TTC549 (cell line): ENCODE results near the gene CD3E.

Experiments
- FAIRE-seq: peaks from 2 replicates; lab custom pipeline; 2012; peaks lifted over from hg19 to GRCh38; lab: Jason Lieb, UNC

CD3E gene

GRCh38 chr11:118328745-118329144 lies 24.2 kb downstream of the CD3E start:
- no peak for FAIRE-seq

DNA sequence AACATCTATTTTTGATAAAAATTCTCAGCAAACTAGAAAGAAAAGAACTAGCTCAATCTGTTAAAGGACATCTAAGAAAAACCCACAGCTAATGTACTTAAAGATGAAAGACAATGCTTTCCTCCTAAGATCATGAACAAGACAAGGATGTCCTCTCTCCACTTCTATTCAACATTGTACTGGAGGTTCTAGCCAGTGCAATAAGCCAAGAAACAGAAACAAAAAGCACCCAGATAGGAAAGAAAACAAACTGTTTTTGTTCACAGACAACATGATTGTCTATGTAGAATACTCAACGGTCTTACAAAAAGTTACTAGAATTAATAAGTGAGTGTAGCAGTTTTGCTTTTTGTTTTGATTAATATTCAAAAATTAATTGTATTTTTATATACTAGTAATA lies 30.2 kb downstream of the CD3E start:
- FAIRE-seq = no peak

DNA sequence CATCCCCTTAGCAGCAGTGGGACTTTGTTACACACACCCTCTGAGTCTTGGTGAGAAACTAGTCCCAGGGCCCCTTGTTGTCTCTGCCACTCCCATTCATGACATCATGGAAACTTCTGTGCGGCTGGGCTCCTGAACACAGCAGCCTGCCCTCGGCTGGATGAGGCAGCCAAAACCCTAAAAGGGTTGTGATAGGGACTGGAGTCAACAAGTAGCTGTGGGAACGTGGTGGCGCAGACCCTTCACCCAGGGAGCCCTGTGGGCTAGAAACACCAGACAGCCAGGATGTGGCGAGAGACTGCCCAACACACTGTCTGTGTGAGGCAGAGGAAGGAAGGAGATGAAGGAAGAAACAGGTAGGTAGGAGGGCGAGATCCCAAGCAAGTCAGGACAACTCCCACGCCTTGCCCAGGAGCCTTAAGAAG lies 34.1 kb downstream of the CD3E start:
- FAIRE-seq = no peak

DNA sequence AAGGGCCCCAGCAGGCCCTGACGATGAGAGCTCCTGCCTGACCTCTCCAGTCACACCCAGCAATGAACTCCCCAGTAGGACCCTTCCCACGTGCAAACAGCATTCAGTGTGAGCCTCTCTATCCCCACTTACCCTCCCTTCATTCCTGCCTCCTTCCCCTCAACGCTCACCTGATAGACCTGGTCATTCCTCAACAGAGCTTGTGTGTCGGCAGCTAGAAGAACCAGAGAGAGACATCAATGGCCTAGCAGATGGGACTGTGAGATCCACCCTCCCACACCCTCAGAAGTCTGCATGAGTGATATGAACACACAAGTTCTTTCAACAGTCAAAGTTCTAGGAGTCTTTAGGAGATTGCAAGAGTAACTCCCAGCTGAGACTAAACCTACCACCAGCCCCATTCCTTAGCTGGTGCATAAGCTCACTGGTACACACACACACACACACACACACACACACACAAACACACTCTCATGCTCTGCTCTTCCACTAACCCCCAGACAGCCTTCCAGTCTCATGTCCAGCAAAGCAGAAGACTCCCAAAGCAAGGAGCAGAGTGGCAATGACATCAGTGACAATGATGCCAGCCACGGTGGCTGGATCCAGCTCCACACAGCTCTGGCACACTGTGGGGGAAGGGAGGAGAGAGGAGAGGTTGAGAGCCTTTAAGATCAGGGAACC lies 34.9 kb downstream of the CD3E start:
- no peak for FAIRE-seq

GRCh38 chr11:118340449-118340848 lies 35.9 kb downstream of the CD3E start:
- no peak for FAIRE-seq

GRCh38 chr11:118341261-118341660 lies 36.7 kb downstream of the CD3E start:
- no peak for FAIRE-seq

- FAIRE-seq = no peak
Measured at GRCh38 chr11:118341815-118342489, 37.4 kb downstream of the CD3E start.

GRCh38 chr11:118342503-118343161 lies 38.1 kb downstream of the CD3E start, which contains the start of gene CD3D:
TSS of gene CD3D (minus strand) at chr11:118342705. CDS start at chr11:118342607, 98 bp downstream.
- no peak for FAIRE-seq

- FAIRE-seq = no peak
Measured at GRCh38 chr11:118343248-118343647, 38.7 kb downstream of the CD3E start.

- no peak for FAIRE-seq
Measured at GRCh38 chr11:118343981-118344515, 39.5 kb downstream of the CD3E start, which contains the start of gene CD3G. TSS of gene CD3G (plus strand) at chr11:118344344. CDS start at chr11:118344424, 80 bp downstream.

DNA sequence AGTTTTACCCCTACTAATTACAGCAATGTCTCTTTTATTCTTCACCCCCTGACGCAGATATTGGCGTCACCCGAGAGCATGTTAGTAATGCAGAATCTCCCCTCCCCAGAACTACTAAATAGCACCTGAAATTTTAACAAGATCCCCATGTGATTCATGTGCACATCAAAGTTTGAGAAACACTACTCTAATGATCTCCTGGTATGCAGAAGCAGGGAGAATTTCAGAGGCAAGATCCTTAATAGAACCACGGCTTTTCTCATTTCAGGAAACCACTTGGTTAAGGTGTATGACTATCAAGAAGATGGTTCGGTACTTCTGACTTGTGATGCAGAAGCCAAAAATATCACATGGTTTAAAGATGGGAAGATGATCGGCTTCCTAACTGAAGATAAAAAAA lies 44.9 kb downstream of the CD3E start:
- no peak for FAIRE-seq

DNA sequence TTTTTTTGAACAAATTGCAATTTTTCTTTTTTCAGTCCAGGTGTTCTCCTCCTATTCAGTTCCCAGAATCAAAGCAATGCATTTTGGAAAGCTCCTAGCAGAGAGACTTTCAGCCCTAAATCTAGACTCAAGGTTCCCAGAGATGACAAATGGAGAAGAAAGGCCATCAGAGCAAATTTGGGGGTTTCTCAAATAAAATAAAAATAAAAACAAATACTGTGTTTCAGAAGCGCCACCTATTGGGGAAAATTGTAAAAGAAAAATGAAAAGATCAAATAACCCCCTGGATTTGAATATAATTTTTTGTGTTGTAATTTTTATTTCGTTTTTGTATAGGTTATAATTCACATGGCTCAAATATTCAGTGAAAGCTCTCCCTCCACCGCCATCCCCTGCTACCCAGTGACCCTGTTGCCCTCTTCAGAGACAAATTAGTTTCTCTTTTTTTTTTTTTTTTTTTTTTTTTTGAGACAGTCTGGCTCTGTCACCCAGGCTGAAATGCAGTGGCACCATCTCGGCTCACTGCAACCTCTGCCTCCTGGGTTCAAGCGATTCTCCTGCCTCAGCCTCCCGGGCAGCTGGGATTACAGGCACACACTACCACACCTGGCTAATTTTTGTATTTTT lies 48.7 kb downstream of the CD3E start:
- FAIRE-seq = peak; percentile 31

- no peak for FAIRE-seq
Measured at GRCh38 chr11:118358071-118358470, 53.5 kb downstream of the CD3E start.

- peak; percentile 57 for FAIRE-seq
Measured at GRCh38 chr11:118359295-118359958, 54.9 kb downstream of the CD3E start, which contains the start of gene UBE4A. TSS of gene UBE4A (plus strand) at chr11:118359600. CDS start at chr11:118365081, 5,481 bp downstream.

GRCh38 chr11:118364956-118365615 lies 60.6 kb downstream of the CD3E start:
- FAIRE-seq = no peak
